ENCODE data around the gene TRIM75.

DNA sequence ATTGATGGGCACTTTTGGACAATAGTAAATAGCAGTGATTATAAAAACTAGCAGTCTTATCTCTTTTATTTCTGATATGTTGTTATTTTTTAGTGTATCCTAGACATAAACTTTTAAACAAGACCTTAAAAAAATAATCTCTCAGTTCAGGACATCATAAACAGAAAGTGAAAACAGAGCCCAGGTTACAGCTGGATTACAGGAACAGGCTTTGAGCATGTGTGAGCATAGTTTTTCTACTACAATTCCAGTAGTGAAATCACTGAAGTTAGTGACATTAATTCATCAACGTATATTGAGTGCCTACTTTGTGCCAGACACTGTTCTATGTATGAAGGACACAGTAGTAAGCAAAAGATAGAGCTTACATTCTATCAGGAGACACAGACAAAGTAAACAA lies 16.9 kb downstream of the TRIM75 start:
- TF ChIP-seq, protein P1, sequence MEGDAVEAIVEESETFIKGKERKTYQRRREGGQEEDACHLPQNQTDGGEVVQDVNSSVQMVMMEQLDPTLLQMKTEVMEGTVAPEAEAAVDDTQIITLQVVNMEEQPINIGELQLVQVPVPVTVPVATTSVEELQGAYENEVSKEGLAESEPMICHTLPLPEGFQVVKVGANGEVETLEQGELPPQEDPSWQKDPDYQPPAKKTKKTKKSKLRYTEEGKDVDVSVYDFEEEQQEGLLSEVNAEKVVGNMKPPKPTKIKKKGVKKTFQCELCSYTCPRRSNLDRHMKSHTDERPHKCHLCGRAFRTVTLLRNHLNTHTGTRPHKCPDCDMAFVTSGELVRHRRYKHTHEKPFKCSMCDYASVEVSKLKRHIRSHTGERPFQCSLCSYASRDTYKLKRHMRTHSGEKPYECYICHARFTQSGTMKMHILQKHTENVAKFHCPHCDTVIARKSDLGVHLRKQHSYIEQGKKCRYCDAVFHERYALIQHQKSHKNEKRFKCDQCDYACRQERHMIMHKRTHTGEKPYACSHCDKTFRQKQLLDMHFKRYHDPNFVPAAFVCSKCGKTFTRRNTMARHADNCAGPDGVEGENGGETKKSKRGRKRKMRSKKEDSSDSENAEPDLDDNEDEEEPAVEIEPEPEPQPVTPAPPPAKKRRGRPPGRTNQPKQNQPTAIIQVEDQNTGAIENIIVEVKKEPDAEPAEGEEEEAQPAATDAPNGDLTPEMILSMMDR (IDR thresholded peaks at IDR 0.05) = no peak
- TF ChIP-seq POLR2A (IDR thresholded peaks at IDR 0.05) = no peak
